Measurements from ENCODE around the gene MXRA7.

DNA sequence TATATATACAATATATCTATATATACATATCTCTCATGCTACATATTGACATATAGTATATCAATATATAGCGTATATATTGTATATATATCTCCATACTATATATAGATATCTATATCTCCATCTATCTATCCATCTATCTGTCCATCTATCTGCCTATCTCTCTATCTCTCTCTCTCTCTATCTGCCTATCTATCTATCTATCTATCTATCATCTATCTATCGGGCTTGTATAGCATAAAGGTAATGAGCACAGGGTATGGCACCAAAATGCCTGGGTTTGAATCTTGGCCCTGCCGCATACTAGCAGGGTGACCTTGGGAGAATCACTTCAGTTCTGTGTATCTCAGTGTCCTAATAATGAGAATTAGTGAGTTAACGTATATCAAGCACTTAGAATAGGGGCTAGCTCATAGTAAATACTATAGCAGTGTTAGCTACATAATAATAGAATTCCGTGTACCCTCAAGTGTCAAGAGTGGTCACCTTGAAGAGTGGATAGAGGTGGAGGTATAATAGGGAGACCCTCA lies 68.7 kb downstream of the MXRA7 start:
- TF ChIP-seq, protein P1, sequence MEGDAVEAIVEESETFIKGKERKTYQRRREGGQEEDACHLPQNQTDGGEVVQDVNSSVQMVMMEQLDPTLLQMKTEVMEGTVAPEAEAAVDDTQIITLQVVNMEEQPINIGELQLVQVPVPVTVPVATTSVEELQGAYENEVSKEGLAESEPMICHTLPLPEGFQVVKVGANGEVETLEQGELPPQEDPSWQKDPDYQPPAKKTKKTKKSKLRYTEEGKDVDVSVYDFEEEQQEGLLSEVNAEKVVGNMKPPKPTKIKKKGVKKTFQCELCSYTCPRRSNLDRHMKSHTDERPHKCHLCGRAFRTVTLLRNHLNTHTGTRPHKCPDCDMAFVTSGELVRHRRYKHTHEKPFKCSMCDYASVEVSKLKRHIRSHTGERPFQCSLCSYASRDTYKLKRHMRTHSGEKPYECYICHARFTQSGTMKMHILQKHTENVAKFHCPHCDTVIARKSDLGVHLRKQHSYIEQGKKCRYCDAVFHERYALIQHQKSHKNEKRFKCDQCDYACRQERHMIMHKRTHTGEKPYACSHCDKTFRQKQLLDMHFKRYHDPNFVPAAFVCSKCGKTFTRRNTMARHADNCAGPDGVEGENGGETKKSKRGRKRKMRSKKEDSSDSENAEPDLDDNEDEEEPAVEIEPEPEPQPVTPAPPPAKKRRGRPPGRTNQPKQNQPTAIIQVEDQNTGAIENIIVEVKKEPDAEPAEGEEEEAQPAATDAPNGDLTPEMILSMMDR (IDR thresholded peaks at IDR 0.05) = no peak
- TF ChIP-seq POLR2A (IDR thresholded peaks at IDR 0.05) (no peak), EP300 (IDR thresholded peaks at IDR 0.05) (no peak)
